GM18868 (cell line): ENCODE data around the gene DCPS.
"Not testable (repeated sequence)": the region's sequence is repeated elsewhere in the genome, so short reads cannot be mapped to it uniquely, and the experiment has no call there.

Experiments used
- ATAC-seq: cut with Tn5 transposase; IDR thresholded peaks from one replicate; pipeline ENCODE4 v1.9.1; 2021; ENCODE audit warnings: mild to moderate bottlenecking, moderate library complexity; ENCODE audit not compliant: unreplicated experiment

Gene DCPS

GRCh38 chr11:126357969-126358762, 54.3 kb downstream of the DCPS start:
- no peak for ATAC-seq

DNA sequence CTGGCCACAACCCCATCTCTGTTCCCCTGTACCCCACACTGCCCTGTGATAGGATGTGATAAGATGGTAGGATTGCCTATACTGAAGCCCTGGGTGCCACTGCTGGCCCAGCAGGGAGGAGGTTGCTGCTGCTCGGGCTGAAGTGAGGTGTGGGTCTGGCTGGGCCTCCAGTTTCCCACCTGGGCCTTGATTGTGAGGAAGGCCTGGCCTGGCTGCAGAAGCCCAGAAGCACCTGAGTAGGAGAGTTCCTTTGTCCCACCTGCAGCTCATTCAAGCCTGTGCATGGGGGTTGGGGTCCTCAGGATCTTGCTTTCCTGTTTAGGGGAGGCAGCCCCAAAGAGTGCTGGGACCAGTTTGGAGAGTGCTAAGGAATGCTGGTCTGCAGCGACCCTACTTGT, 54.9 kb downstream of the DCPS start:
- no peak for ATAC-seq

DNA sequence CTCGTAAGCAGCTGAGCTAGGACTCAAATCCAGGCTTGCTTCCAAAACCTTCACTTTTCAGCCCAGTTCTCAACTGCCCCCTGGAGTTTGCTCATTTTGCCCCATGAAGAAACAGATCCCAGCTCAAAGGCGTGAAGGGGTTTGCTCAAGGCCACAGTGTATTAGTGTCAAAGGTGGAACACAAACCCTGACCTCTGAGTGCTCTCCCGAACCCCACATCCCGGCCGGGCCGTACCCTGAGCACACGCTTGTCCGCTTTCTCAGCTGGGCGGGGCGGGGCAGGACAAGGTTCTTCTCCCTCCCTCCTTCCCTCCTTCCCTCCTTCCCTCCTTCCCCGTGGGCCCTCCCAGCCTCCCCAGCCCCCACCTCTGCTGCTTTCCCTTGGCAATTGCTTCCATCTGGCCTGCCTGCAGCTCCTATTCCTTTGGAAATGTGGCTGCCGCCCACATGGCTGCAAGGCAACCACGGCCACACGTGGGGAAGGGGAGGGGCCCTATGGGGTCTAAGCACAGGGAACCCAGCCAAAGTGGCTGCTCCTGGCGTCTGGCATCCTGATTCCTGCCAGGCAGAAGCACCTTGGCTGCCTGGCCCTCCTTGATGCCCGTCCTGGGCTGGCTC, 55.7 kb downstream of the DCPS start:
- no peak for ATAC-seq

DNA sequence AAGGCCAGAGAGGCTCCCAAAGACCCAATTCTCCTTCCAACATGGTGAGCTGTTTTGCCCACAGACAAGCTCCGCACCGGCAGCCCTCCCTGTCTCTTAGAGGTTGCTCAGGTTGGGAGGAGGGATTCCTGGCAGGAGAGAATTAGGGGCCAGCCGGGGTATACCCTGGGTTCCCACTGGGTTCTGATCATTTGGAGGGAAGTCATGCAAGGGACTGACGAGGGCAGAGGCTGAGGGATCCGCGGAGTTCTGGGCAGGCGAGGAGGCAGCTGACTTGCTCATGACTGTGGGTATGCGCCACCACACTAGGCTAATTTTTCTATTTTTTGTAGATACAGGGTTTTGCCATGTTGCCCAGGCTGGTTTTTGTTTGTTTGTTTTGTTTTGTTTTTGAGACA, 56.2 kb downstream of the DCPS start:
- no peak for ATAC-seq

DNA sequence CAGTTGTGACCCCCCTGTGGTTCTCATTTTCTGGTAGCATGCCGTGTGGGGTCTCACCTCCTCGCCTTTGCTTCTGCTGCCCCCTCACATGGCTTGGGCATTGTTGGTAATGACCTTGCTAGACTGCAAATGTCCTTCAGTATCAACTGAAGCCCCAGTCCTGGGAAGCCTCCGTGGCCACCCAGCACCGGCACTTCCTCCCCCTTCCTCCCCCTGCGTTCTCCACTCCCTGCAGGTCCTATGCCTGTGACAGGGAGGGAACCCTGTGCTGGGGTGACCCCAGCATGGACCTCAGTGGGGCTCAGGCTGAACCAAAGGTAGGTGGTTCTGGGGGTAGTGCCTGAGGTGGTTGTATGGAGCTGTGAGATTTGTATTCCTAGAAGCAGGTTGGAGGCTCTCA, 57.5 kb downstream of the DCPS start:
- ATAC-seq, result no peak

DNA sequence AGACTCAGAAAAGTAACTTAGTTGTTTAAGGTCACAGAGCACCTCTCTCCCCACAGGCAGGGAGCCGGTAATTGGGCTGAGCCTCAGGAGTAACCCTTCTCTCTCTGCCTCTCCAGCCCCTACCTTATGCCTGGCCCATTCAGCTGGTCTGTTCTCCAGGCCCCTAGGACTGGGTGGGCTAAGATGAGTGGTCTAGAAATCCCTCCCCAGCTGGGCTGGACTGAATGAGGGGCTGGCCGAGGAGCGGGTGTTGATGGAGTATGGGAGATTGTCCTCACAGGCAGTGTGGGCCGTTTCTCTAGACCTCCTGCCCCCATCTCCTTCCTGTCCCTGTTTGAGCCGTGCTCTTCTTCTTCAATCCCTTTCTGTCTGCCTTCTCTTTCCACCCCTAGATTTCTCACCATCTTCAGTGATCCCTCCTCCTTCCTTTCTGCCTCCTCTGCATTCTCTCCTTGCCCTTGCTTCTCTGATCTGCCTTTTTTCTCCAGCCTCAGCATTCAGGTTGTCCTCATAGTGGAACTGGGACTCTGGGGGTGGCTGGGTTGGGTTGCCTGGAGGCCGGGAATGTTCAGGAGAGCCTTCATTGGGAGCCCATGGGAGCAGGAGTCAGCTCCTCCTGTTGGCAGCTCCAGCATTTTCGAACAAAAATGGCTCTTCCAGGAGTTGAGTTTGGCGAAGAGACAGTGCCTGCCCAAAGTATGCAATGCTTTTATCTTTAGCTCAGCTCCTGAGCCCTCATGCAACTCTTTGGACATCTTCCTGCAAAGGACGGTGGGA, 59.2 kb downstream of the DCPS start:
- ATAC-seq, result no peak

DNA sequence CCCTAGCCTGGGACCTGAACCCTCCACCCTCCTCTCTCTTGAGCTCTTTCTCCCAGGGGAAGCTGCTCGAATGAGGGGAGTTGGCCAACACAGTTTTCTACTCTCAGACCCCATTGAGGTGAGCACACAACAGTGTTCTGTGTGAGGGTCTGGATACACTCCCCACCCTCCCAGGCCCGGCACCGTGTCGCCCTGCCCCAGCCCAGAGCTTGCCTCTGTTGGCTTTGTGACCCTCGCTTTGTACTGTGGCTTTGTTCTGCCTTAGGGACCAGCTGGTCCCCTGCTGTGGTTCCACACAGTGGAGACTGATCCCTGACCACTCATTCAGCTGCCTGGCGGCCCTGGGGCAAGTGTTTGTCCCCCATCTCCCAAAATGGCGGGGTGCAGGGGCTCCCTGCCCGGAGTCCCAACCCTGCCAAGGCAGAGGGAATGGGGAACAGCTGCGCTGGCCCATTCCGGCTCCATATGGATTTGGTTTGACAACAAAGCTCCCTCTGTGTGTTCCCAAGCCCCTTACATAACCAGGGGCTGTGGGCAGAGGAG, 59.9 kb downstream of the DCPS start:
- no peak for ATAC-seq

GRCh38 chr11:126364735-126365134, 60.9 kb downstream of the DCPS start:
- ATAC-seq, result not testable (repeated sequence)

DNA sequence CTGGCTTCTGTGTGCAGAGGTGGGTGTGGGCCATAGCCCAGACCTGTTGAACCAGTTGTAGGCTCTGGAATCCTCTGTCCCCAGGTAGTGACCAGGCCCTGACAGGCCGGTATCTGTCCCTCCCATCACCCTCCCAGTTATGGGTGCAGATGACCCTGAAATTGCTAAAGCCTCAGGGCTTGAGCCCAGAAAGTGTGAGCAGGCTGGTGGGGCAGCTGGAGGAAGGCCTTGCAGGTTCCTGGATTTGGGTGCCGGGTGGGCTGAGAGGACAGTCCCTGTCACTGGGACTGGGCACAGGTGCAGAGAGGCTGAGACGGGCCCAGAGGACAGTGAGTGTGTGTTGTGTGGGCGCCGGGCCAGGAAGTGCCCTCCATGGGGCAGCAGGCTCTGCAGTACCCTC, 61.6 kb downstream of the DCPS start:
- not testable (repeated sequence) for ATAC-seq

GRCh38 chr11:126366064-126366822, 62.4 kb downstream of the DCPS start:
- no peak for ATAC-seq

DNA sequence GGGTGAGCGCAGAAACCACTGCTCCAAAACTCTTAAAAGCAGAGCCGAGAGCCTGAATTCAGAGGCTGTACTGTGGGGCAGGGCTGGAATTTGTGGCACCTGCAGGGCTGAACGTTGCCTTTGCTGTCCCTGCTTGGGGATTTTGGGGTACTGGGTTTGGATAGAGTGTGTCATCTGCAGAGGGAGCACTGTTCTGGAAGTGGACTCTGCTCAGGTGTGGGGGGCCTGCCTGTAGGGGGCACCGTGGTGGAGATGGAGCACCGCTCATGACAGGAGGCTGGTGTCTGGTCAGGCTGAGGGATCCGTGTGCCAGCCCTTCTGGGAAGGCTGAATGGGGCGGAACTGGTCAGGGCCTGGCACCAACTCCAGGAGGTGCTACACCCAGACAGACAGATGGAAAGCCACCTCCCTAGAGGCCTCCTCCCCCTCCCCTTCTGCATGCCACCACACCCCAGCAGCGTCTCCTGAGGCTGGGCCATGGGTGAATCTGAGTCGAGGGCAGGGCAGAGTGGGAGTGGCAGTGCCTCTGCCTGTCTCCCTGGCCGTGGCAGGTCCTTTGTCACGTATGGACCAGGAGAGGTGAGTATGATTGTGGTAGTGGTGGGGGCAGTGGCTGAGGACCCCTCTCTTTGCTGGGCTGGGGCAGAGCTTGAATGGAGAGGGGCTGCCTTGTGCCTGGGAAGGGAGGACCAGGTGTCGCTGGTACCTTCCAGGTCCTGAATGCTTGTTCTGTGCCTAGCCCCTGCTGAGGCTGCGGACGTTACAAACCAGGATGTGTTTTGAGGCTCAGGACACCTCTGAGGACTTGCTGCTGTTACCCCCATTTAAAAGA, 63.2 kb downstream of the DCPS start:
- not testable (repeated sequence) for ATAC-seq

DNA sequence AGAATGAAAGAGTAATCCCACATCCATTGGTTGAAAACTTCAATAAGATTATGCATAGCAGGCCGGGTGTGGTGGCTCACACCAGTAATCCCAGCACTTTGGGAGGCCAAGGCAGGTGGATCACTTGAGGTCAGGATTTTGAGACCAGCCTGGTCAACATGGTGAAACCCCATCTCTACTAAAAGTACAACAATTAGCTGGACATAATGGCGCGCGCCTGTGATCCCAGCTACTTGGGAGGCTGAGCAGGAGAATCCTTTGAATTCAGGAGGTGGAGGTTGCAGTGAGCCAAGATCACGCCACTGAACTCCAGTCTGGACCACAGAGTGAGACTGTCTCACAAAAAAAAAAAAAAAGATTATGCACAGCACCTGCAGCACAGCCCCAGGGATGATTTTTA, 63.9 kb downstream of the DCPS start:
- not testable (repeated sequence) for ATAC-seq

GRCh38 chr11:126368336-126369119, 64.7 kb downstream of the DCPS start:
- ATAC-seq, result not testable (repeated sequence)

- no peak for ATAC-seq
Observed at GRCh38 chr11:126370016-126370415, 66.2 kb downstream of the DCPS start.

- ATAC-seq, result no peak
Observed at GRCh38 chr11:126371595-126371994, 67.7 kb downstream of the DCPS start.

GRCh38 chr11:126373389-126374066, 69.7 kb downstream of the DCPS start:
- ATAC-seq, result not testable (repeated sequence)

DNA sequence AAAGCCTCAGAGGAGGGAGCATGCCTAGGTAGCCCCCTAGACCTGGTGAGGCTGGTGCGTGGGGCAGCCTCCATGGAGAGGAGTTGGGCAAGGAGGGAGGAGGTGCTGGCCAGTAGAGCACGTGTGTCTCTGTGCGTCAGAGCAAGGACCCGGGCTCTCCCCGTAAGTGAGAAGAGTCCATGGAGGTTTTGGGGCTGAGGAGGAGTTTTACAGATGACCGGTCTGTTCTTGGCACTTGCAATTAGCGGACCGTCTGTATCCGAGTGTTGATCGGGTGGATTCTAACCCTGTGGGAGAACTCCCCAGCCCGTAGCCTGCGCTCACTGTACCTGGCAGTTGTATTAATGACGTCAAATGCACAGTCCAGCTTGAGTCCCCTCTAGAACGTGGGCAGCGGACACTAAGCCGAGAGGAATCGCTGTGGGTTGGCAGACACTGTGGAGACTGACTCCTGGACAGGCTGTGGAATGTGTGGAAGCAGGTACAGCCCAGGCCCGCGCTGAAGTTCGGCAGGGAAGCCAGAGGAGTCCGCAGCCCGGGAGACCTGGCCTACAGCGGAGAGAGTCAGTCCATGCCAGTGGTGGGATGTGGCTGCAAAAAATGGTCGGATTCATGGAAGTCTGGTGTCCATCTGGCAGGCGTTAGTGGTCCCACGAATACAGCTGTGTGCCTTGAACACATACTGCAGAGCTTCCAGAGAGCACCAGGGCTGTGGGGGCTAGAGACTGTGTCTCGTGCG, 70.9 kb downstream of the DCPS start:
- ATAC-seq, result not testable (repeated sequence)

DNA sequence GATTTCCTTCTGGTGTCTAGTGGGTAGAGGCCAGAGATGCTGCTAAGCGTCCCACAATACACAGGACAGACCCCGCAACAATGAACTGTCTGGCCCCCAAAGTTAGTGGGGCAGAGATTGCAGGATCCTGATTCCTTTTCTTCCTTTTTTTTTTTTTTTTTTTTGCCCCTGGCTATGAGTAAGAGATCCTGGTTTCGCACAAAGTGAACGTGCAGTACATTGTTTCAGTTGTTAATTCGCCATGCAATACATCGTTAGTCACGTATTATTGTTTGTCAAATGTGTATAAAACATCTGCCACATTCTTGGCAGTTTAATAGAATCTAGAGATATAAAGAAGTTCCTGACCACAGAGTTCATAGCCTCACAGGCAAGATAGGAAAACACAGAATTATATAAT, 71.9 kb downstream of the DCPS start:
- ATAC-seq, result no peak
